HL-60 (cell line): ENCODE measurements around the gene CSNK1G1.

Experiments
- GABPA ChIP-seq: IDR thresholded peaks from 2 replicates; pipeline ENCODE4 v1.6.1; 2012; ENCODE audit warnings: low read depth
- POLR2AphosphoS5 ChIP-seq: IDR thresholded peaks from 2 replicates; pipeline ENCODE4 v1.6.1; 2012; ENCODE audit warnings: low read depth
- SPI1 ChIP-seq: IDR thresholded peaks from 2 replicates; pipeline ENCODE4 v1.6.1; 2012; ENCODE audit warnings: low read depth, mild to moderate bottlenecking, borderline replicate concordance
- TF ChIP-seq, protein P1 (sequence below): IDR thresholded peaks from one replicate; pipeline ENCODE4 v1.5.1; 2011; ENCODE audit warnings: low read length, control low read depth, inconsistent platforms; ENCODE audit not compliant: insufficient read depth
- TF ChIP-seq, protein P2 (sequence below): IDR thresholded peaks from 2 replicates; pipeline ENCODE4 v1.6.1; 2012; ENCODE audit warnings: low read depth; ENCODE audit not compliant: insufficient replicate concordance

DNA sequence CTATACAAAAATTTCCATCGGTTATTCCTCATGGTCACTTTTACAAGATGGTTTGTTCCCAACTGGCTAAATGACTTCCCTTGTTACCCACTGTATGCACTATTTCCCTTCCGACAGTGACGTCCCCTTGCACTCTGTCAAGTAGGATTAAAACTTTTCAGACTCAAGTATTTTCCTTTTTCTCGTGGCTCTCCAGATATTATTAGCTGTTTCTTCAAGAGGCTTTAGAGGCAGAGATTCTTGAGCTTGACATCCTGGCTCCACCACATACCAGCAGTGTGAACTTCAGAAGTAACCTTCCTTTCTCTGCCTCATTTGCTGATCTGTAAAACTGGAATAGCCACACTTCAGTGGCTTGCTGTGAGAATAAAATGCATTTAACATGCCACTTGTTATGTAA, 14.0 kb downstream of the CSNK1G1 start:
- TF ChIP-seq POLR2AphosphoS5, result no peak
- TF ChIP-seq, protein P1, sequence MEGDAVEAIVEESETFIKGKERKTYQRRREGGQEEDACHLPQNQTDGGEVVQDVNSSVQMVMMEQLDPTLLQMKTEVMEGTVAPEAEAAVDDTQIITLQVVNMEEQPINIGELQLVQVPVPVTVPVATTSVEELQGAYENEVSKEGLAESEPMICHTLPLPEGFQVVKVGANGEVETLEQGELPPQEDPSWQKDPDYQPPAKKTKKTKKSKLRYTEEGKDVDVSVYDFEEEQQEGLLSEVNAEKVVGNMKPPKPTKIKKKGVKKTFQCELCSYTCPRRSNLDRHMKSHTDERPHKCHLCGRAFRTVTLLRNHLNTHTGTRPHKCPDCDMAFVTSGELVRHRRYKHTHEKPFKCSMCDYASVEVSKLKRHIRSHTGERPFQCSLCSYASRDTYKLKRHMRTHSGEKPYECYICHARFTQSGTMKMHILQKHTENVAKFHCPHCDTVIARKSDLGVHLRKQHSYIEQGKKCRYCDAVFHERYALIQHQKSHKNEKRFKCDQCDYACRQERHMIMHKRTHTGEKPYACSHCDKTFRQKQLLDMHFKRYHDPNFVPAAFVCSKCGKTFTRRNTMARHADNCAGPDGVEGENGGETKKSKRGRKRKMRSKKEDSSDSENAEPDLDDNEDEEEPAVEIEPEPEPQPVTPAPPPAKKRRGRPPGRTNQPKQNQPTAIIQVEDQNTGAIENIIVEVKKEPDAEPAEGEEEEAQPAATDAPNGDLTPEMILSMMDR, result no peak
- no peak for TF ChIP-seq GABPA
- TF ChIP-seq SPI1, result no peak
- TF ChIP-seq, protein P2, sequence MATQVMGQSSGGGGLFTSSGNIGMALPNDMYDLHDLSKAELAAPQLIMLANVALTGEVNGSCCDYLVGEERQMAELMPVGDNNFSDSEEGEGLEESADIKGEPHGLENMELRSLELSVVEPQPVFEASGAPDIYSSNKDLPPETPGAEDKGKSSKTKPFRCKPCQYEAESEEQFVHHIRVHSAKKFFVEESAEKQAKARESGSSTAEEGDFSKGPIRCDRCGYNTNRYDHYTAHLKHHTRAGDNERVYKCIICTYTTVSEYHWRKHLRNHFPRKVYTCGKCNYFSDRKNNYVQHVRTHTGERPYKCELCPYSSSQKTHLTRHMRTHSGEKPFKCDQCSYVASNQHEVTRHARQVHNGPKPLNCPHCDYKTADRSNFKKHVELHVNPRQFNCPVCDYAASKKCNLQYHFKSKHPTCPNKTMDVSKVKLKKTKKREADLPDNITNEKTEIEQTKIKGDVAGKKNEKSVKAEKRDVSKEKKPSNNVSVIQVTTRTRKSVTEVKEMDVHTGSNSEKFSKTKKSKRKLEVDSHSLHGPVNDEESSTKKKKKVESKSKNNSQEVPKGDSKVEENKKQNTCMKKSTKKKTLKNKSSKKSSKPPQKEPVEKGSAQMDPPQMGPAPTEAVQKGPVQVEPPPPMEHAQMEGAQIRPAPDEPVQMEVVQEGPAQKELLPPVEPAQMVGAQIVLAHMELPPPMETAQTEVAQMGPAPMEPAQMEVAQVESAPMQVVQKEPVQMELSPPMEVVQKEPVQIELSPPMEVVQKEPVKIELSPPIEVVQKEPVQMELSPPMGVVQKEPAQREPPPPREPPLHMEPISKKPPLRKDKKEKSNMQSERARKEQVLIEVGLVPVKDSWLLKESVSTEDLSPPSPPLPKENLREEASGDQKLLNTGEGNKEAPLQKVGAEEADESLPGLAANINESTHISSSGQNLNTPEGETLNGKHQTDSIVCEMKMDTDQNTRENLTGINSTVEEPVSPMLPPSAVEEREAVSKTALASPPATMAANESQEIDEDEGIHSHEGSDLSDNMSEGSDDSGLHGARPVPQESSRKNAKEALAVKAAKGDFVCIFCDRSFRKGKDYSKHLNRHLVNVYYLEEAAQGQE, result no peak
